Endothelial cell of umbilical vein (primary cell): ENCODE results near the gene KIAA1217. TPM values are rescaled to one million over a fixed set of nuclear protein-coding genes. Genes with fewer than 3 reads are reported as not detected.

Source experiments
- BruUV-seq: library from RNA; stranded (reverse); fragments of 400-500 nt; replicated peaks from 2 replicates; lab custom pipeline; 2021; lab: Mats Ljungman, UMichigan
- CTCF ChIA-PET: fragments of 300-600, 350-600 bp; sonication (Branson Sonifier 250); formaldehyde crosslinking; loops from one replicate; lab custom pipeline; 2021; ENCODE audit warnings: antibody characterized with exemption, inconsistent platforms; lab: Charles Lee
- POLR2A ChIA-PET: fragments of 300-600, 350-600 bp; sonication (Branson Sonifier 250); formaldehyde crosslinking; loops from one replicate; lab custom pipeline; 2021; ENCODE audit warnings: antibody characterized with exemption, inconsistent platforms; lab: Charles Lee
- DNase-seq: peaks from one replicate; pipeline ENCODE4 v3.0.0-alpha.2; 2011; ENCODE audit warnings: low read depth, low spot score
- FAIRE-seq: peaks from 2 replicates; lab custom pipeline; 2011; peaks lifted over from hg19 to GRCh38; lab: Jason Lieb, UNC
- H2AFZ ChIP-seq: 2 replicates; pipeline ENCODE4 v1.6.0; 2012; ENCODE audit warnings: low read depth, low read length, control low read depth, inconsistent platforms
- H3K27ac ChIP-seq: 2 replicates; pipeline ENCODE4 v1.5.1; 2011; ENCODE audit warnings: low read depth, mild to moderate bottlenecking, control low read depth, low read length, moderate library complexity; ENCODE audit not compliant: insufficient read depth
- H3K27me3 ChIP-seq, 2 experiments: 2 replicates each; pipeline versions ENCODE4 v1.6.0 to v1.6.1; 2011; ENCODE audit warnings: low read length in 2 of 2, mixed read lengths in 1 of 2; ENCODE audit not compliant: control insufficient read depth in 2 of 2, insufficient read depth in 2 of 2
- H3K36me3 ChIP-seq, 2 experiments: 2 replicates in 1 of 2; 3 replicates in 1 of 2; pipeline ENCODE4 v1.5.1; 2011; ENCODE audit warnings: low read length in 2 of 2, mild to moderate bottlenecking in 1 of 2, moderate library complexity in 1 of 2; ENCODE audit not compliant: control insufficient read depth in 2 of 2, insufficient read depth in 2 of 2; ENCODE audit errors: extremely low read depth in 1 of 2
- H3K4me1 ChIP-seq: 3 replicates; pipeline ENCODE4 v1.5.1; 2011; ENCODE audit warnings: mild to moderate bottlenecking, low read length; ENCODE audit not compliant: control insufficient read depth, insufficient read depth; ENCODE audit errors: extremely low read depth
- H3K4me2 ChIP-seq: 2 replicates; pipeline ENCODE4 v1.6.1; 2011; ENCODE audit warnings: low read length, control low read depth, mixed read lengths; ENCODE audit not compliant: insufficient read depth
- H3K4me3 ChIP-seq, 3 experiments: fragments of 200-600 bp in 1 of 3; sonication (generic), shearing (Covaris generic) in 1 of 3; replicated peaks in 1 of 3; 2 replicates each; pipeline ENCODE4 v1.5.1; 2011 to 2016; ENCODE audit warnings: control low read depth in 3 of 3, low read length in 3 of 3, mild to moderate bottlenecking in 2 of 3, inconsistent platforms in 1 of 3, low read depth in 1 of 3, moderate library complexity in 1 of 3; ENCODE audit not compliant: insufficient read depth in 1 of 3
- H3K79me2 ChIP-seq: 2 replicates; pipeline ENCODE4 v1.6.0; 2012; ENCODE audit warnings: low read length, inconsistent platforms; ENCODE audit not compliant: control insufficient read depth, insufficient read depth
- H3K9ac ChIP-seq: replicated peaks from 2 replicates; pipeline ENCODE3; 2011; ENCODE audit warnings: low read length, control low read depth; ENCODE audit not compliant: insufficient read depth; ENCODE audit errors: extremely low read depth
- H3K9me1 ChIP-seq: replicated peaks from 3 replicates; pipeline ENCODE4 v1.6.0; 2011; ENCODE audit warnings: mild to moderate bottlenecking, low read length; ENCODE audit not compliant: control insufficient read depth, insufficient read depth; ENCODE audit errors: extremely low read depth
- H3K9me3 ChIP-seq: replicated peaks from 2 replicates; pipeline ENCODE4 v1.5.1; 2012; ENCODE audit warnings: low read length, inconsistent platforms; ENCODE audit not compliant: control insufficient read depth, insufficient read depth
- H4K20me1 ChIP-seq: replicated peaks from 2 replicates; pipeline ENCODE3; 2011; ENCODE audit warnings: mild to moderate bottlenecking, low read length; ENCODE audit not compliant: control insufficient read depth, insufficient read depth; ENCODE audit errors: extremely low read depth
- CTCF ChIP-seq, 2 donors: IDR thresholded peaks; 1 replicate in 1 of 2; 2 replicates in 1 of 2; pipeline ENCODE4 v1.5.1; 2011; ENCODE audit warnings: low read length in 2 of 2, mild to moderate bottlenecking in 2 of 2, moderate library complexity in 2 of 2, control low read depth in 1 of 2, inconsistent platforms in 1 of 2, low read depth in 1 of 2; ENCODE audit not compliant: insufficient read depth in 1 of 2; ENCODE audit errors: extremely low read depth in 1 of 2
- EZH2 ChIP-seq: IDR thresholded peaks from 2 replicates; pipeline ENCODE4 v1.6.1; 2012; ENCODE audit warnings: borderline replicate concordance, low read depth, mild to moderate bottlenecking, moderate library complexity, low read length, inconsistent platforms; ENCODE audit not compliant: severe bottlenecking
- FOS ChIP-seq: IDR thresholded peaks from 2 replicates; pipeline ENCODE4 v1.6.1; 2011; ENCODE audit warnings: mild to moderate bottlenecking, low read length, moderate library complexity, borderline replicate concordance; ENCODE audit not compliant: insufficient read depth
- GATA2 ChIP-seq: IDR thresholded peaks from 2 replicates; pipeline ENCODE4 v1.7.0; 2011; ENCODE audit warnings: low read depth, mild to moderate bottlenecking, moderate library complexity, mixed read lengths, low read length; ENCODE audit not compliant: insufficient read length, insufficient read depth
- JUN ChIP-seq: IDR thresholded peaks from 2 replicates; pipeline ENCODE4 v1.6.1; 2011; ENCODE audit warnings: borderline replicate concordance, low read depth; ENCODE audit not compliant: insufficient read length, insufficient read depth
- MAX ChIP-seq: IDR thresholded peaks from 2 replicates; pipeline ENCODE4 v1.6.1; 2011; ENCODE audit not compliant: insufficient read depth, insufficient read length
- MYC ChIP-seq: IDR thresholded peaks from one replicate; pipeline ENCODE4 v1.6.1; 2011; ENCODE audit warnings: mild to moderate bottlenecking, low read depth, low read length
- POLR2A ChIP-seq: IDR thresholded peaks from 2 replicates; pipeline ENCODE4 v1.6.1; 2012; ENCODE audit warnings: low read depth, mild to moderate bottlenecking, control low read depth, low read length
- POLR2AphosphoS5 ChIP-seq: IDR thresholded peaks from 2 replicates; pipeline ENCODE4 v1.6.1; 2012; ENCODE audit warnings: low read depth, mild to moderate bottlenecking, control low read depth, low read length, moderate library complexity; ENCODE audit not compliant: insufficient read depth
- dilution Hi-C: fragments of 300-500 bp; cut with MboI; formaldehyde crosslinking; loops from one replicate; pipeline ENCODE4 v1.15.0; 2019; ENCODE audit warnings: low sequenced_read_pairs; ENCODE audit not compliant: extremely low pct_ligation_motif_present
- intact Hi-C: fragments of 100-400 bp; cut with micrococcal nuclease; formaldehyde crosslinking; loops from one replicate; pipeline ENCODE4 v1.10.0; 2022
- polyA plus RNA-seq, 4 experiments: library from polyadenylated mRNA; depleted of rRNA in 3 of 4; stranded (reverse) in 3 of 4; unstranded in 1 of 4; fragments of >200 nt; gene quantifications; 2 replicates each; pipeline versions ENCODE4 v1.2.1 to v1.2.3, GENCODE V29; 2011 to 2012; ENCODE audit warnings: missing spikeins in 1 of 4
- total RNA-seq: library from RNA; stranded (reverse); gene quantifications from 2 replicates; pipeline ENCODE4 v1.2.3, GENCODE V29; 2021

The KIAA1217 gene
- total and polyA plus RNA-seq, 2 donors (not counting 3 experiments of a cell fraction or from before 2014, with no cell fraction given), result 0.83 to 10.3 TPM

- Histone ChIP-seq H3K4me1 (no peaks in the 10 kb centered on the region), H3K27me3 (no peaks in the 10 kb centered on the region), H3K79me2 (no peaks in the 10 kb centered on the region), H3K36me3 (no peaks in the 10 kb centered on the region), H4K20me1 (no peaks in the 10 kb centered on the region), H3K9me3 (no peaks in the 10 kb centered on the region), H3K4me2 (no peak overlapping the region), H3K4me3 (no peak overlapping the region), H2AFZ (no peak overlapping the region), H3K9me1 (no peaks in the 10 kb centered on the region), H3K27ac (no peak overlapping the region), H3K9ac (no peak overlapping the region)
- ChIA-PET CTCF (no interaction called here), POLR2A (no interaction called here)
- DNase-seq (no peak), FAIRE-seq (no peak)
- no TSS peak for BruUV-seq
- dilution Hi-C loops, result no loop called here
- intact Hi-C loops, result loop anchor here (2.0 kb wide), 1 partner anchor 137 kb away; no protein-coding TSS in a partner anchor
- TF ChIP-seq JUN (no peak), MYC (no peak), CTCF (IDR thresholded peaks at IDR 0.05; ENCODE audit: extremely low read depth in 1 of 2, insufficient read depth in 1 of 2, low read depth in 1 of 2, low read length in 2 of 2) (no peak)
Measured at GRCh38 chr10:24382045-24382444, 173.1 kb downstream of the KIAA1217 start.

GRCh38 chr10:24382596-24382978, 173.6 kb downstream of the KIAA1217 start:
- POLR2A ChIA-PET, result no interaction called here
- no peaks in the 10 kb centered on the region for H3K4me1 ChIP-seq
- dilution Hi-C loops (no loop called here), intact Hi-C loops (loop anchor here (2.0 kb wide), 1 partner anchor 136 kb away; no protein-coding TSS in a partner anchor)
- H3K36me3 ChIP-seq, result no peaks in the 10 kb centered on the region
- TF ChIP-seq GATA2 (no peak), CTCF (IDR thresholded peaks at IDR 0.05; ENCODE audit: extremely low read depth in 1 of 2, insufficient read depth in 1 of 2, low read depth in 1 of 2, low read length in 2 of 2) (no peak), MYC (no peak), POLR2A (no peak), POLR2AphosphoS5 (no peak), FOS (no peak), JUN (no peak), MAX (no peak), EZH2 (no peak)
- H3K27ac ChIP-seq, result no peak overlapping the region
- H3K4me2 ChIP-seq, result no peak overlapping the region
- CTCF ChIA-PET, result interaction anchor here (1.3 kb wide), 1 partner anchor 10 kb away, joined by 5 read pairs; no protein-coding TSS in a partner anchor
- FAIRE-seq, result no peak
- H3K9ac ChIP-seq, result no peak overlapping the region
- no peaks in the 10 kb centered on the region for H4K20me1 ChIP-seq
- no peaks in the 10 kb centered on the region for H3K9me1 ChIP-seq
- H2AFZ ChIP-seq, result no peak overlapping the region
- H3K27me3 ChIP-seq, result no peaks in the 10 kb centered on the region
- DNase-seq, result no peak
- no peaks in the 10 kb centered on the region for H3K9me3 ChIP-seq
- no TSS peak for BruUV-seq
- no peak overlapping the region for H3K4me3 ChIP-seq
- H3K79me2 ChIP-seq, result no peaks in the 10 kb centered on the region
